ENCODE results near the gene CACNG5.
"Not testable (repeated sequence)": the region's sequence is repeated elsewhere in the genome, so short reads cannot be mapped to it uniquely, and the experiment has no call there.

CACNG5 gene

GRCh38 chr17:66855204-66855603 lies 20.3 kb downstream of the CACNG5 start:
- DNase-seq: peak; percentile 20

GRCh38 chr17:66858226-66859083 lies 23.5 kb downstream of the CACNG5 start:
- DNase-seq: no peak

GRCh38 chr17:66859353-66859752 lies 24.4 kb downstream of the CACNG5 start:
- no peak for DNase-seq

GRCh38 chr17:66860204-66860603 lies 25.3 kb downstream of the CACNG5 start:
- DNase-seq: no peak

GRCh38 chr17:66863820-66864219 lies 28.9 kb downstream of the CACNG5 start:
- DNase-seq: no peak

DNA sequence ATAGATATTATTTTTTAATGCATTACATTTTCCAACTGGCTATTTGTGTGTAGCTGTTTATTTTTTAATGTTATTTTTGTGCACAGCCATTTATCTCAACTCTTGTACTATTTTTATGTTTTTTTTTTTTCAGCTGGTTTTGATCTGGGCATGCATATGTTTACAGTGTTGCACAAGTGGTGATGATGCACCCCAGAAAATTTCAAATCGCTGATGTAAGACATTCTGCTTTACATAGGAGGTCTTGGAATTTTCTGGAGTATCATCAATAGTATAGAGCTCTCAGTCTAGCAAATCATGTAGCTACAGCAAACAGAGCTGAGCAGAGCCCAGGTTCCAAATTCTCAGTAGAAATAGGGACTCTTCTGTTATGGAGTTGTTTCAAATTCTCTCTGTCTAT lies 30.2 kb downstream of the CACNG5 start:
- no peak for DNase-seq

GRCh38 chr17:66873962-66874361 lies 39.0 kb downstream of the CACNG5 start:
- no peak for DNase-seq

DNA sequence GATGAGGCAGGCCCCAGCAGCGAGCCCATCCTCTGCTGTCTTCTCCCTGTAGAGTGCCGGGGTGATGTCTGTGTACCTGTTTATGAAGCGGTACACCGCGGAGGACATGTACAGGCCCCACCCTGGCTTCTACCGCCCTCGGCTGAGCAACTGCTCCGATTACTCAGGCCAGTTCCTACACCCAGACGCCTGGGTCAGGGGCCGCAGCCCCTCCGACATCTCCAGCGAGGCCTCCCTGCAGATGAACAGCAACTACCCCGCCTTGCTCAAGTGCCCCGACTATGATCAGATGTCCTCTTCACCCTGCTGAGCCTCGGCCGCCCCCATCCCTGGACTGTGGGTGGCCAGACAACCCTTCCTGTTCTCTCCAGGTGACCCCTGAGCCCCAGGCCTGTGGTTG lies 50.0 kb downstream of the CACNG5 start:
- no peak for DNase-seq

DNA sequence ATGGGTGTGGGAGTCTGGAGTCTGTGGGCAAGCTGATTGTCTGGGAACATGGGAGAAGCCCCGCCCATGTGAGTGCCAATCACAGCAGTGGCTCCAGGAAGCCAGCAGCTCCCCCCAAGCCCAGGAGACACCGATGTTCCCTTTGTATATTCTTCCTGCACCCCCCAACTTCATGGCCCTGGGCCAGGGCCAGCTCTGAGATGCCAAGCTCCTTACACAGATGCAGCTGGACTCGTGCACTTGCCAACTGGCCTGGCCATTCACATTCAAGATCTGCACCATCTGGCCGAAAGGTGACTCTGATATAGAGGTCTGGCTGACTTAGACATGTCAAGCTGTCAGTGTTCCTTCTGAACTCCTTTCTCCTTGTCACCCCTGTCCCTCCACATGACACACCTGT lies 50.5 kb downstream of the CACNG5 start:
- DNase-seq: no peak

DNA sequence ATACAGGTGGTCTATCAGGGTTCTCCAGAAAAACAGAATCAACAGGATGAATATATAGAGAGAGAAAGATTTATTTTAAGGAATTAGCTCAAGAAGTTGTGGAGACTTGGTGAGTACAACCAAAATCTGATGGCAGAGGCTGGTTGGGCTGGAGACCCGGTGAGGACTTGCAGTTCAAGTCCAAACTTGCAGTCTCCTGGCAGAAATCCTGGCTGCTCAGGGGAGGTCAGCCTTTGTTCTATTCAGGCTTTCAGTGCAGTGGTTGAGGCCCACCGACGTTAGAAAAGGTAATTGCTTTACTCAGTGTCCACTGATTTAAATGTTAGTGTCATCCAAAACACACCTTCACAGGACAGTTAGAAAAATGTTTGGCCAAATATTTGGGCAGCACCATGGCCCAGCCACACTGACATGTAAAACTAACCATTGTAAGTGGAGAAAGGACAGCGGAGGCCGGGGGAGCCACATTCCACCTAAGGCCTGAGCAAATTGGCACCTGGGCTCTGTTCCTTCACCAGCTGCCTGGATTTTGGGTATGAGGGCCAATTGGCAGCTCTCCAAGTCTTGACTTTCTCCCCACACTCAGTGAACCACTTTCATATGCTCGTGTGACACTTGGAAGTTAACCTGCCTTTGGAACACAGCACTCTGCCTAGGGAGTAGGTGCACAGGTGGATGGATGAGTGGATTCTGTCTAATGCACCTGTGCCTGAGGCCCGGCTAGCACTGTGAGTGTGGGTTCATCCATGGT lies 54.7 kb downstream of the CACNG5 start:
- no peak for DNase-seq

- no peak for DNase-seq
These were observed 57.3 kb downstream of the CACNG5 start for GRCh38 chr17:66892246-66892645.

DNA sequence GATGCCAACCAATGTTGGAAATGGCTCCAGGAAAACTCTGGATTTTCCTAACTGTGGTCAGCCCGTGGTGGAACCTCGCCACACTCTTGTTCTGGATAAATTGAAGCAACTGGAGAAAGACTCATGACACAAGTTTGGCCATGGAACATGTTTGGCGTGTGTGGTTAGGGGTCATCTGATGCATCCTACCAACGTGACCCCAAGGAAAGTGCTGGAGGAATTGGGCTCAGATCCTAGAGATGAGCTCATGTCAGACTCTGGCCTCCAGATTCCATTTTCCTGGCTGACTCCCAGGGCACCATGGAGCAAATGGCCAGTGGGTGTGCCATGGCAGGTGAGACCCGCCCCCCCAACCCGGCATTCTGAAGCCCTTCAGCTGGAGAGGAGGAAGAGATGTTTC lies 58.5 kb downstream of the CACNG5 start:
- no peak for DNase-seq

- no peak for DNase-seq
These were observed 58.9 kb downstream of the CACNG5 start for GRCh38 chr17:66893863-66894262.

- no peak for DNase-seq
These were observed 62.2 kb downstream of the CACNG5 start for GRCh38 chr17:66897141-66897540.

- no peak for DNase-seq
These were observed 63.6 kb downstream of the CACNG5 start for GRCh38 chr17:66898536-66898935.

DNA sequence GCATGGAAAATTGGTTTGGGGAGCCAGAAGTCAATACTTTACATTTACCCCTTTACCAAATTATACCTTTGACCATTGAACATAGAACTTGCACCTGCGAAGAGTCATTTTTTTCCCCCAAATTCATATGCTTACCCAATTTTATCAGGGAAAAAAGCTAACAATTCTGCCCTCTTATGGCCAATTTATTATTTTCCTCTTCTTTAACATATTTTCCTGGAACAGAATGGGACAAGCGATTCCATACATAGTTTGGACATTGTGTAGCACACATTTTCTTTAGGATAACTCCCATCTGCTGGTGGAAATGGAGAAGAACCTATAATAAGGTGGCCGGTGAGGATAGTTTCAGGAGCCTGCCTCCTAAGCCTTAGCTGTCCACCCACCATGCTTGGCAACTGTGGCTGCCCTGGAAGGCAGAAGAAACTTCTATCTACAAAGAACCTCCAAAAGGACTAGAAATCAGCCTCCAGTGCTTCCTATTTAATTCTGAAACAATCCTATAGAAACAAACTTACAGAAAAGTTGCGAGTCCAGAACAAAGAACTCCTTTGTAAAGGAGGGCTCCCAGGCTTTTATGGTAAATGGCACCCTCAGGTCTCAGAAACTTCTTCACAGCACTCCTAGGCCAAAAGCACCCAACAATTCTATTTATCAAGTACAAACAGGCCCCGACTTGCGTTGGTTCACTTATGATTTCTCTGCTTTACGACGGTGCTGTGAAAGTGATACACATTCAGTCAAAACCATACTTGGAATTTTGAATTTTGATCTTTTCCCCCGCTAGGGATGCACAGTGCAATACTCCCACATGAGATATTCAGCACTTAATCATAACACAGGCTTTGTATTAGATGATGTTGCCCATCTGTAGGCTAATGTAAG lies 65.5 kb downstream of the CACNG5 start:
- no peak for DNase-seq

GRCh38 chr17:66903296-66903695 lies 68.4 kb downstream of the CACNG5 start:
- DNase-seq: not testable (repeated sequence)

DNA sequence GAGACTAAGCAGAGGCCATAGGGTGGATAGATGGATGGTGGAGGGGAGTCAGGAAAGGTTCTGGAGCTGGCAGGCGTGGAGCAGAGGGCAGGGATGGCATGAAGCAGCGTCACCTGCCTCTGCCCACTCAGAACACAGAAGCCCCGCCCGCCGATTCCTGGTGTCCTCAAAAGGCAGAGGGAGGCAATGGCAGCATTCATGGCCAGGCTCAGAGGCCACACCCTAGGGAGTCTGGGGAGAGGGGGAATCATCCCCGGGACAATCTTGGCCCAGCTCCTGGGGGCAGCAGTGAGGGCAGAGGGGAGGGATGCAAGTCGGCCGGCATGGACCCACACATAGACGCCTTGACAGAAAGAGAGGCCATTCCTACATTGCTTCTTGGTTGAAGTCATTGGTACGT lies 68.9 kb downstream of the CACNG5 start:
- DNase-seq: no peak

DNA sequence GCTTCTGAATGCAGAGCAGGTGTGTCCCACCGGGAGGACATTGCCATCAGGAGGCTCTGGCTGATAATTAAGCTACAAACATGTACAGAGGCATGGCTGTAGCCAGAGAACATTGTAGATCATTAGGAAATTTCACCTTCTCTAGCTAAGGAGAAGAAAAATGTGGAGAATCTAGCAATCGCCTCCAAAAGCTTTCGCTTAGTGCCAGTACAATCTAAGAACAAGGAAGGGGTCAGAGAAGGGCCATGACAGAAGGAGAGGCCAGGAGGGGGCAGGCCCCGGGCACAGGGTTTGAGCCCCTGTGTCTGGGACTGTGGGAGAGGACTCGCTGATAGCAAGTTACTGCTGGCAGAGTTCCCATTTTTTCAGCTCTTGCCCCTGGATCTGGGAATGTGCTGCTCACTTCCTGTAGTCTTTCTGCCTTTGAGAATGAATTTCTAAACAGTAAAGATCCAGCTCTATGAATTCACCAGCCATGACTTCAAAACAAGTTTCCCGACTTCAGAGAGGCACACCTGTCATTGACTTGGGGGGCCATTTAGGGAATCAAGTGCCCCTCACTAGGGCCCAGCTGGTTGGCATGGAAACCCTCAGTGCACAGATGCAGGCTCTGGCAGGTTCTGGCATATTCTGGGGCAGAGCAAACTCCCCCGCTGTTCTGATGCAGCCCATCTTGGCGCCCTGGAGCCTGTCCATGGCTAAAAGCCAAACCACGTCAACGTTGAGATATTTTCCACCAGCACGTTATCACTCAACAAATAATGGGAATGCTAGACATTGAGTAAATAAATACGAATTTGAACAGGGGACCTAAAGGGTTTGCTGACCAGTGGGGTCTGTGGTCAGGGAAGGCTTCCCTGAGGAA lies 70.1 kb downstream of the CACNG5 start:
- DNase-seq: no peak

DNA sequence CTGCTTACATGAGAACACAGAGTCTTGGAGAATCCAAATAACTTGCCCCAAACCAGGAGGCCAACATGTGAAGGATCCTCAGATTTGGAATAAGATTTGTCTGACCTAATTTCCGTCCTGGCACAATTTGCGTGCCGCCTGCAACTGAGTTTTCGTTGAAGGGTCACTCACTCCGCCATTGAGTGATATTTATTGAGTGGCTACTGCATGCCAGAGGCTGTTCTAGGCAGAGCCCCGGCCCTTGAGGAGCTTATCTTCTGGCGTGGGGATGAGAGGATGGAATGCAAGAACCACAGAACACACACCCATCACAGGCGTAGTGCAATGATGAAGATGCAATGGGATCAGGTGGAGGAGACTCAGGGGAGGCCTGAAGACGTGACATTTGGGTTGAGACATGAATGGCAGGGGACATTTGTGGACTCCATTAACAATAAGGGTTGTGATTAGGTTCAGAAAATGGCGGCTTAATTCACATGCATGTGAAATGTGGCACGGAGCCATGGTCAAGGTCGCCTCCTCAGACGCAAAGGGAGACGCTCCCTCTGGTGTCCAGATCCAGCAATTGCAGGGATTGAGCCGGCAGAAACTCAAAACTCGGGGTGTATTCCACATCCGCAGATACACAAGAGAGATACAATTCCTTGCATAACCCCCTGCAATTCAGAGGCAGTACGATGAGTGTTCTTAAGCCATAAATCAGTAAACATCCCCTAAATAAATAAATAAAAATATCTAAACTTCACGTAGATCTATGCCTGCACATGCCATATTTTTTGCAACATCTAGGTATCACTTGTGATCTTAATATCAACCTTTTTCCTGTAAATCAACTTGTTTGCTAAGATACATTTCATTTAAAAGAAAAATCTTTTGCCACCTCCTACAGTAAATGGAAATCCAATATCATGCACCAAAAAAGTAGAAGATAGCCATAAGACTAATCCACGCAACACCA lies 71.7 kb downstream of the CACNG5 start:
- DNase-seq: peak; percentile 68

GRCh38 chr17:66909804-66910373 lies 75.0 kb downstream of the CACNG5 start:
- DNase-seq: no peak
